Endothelial cell of umbilical vein (primary cell): ENCODE data around the gene ACP5. TPM values are rescaled to one million over a fixed set of nuclear protein-coding genes. Genes with fewer than 3 reads are reported as not detected.

Experiments
- BruUV-seq: library from RNA; stranded (reverse); fragments of 400-500 nt; replicated peaks from 2 replicates; lab custom pipeline; 2021; lab: Mats Ljungman, UMichigan
- CTCF ChIA-PET: fragments of 300-600, 350-600 bp; sonication (Branson Sonifier 250); formaldehyde crosslinking; loops from one replicate; lab custom pipeline; 2021; ENCODE audit warnings: antibody characterized with exemption, inconsistent platforms; lab: Charles Lee
- POLR2A ChIA-PET: fragments of 300-600, 350-600 bp; sonication (Branson Sonifier 250); formaldehyde crosslinking; loops from one replicate; lab custom pipeline; 2021; ENCODE audit warnings: antibody characterized with exemption, inconsistent platforms; lab: Charles Lee
- DNase-seq: peaks from one replicate; pipeline ENCODE4 v3.0.0-alpha.2; 2011; ENCODE audit warnings: low read depth, low spot score
- FAIRE-seq: peaks from 2 replicates; lab custom pipeline; 2011; peaks lifted over from hg19 to GRCh38; lab: Jason Lieb, UNC
- H2AFZ ChIP-seq: 2 replicates; pipeline ENCODE4 v1.6.0; 2012; ENCODE audit warnings: low read depth, low read length, control low read depth, inconsistent platforms
- H3K27ac ChIP-seq: 2 replicates; pipeline ENCODE4 v1.5.1; 2011; ENCODE audit warnings: low read depth, mild to moderate bottlenecking, control low read depth, low read length, moderate library complexity; ENCODE audit not compliant: insufficient read depth
- H3K27me3 ChIP-seq, 2 experiments: 2 replicates each; pipeline versions ENCODE4 v1.6.0 to v1.6.1; 2011; ENCODE audit warnings: low read length in 2 of 2, mixed read lengths in 1 of 2; ENCODE audit not compliant: control insufficient read depth in 2 of 2, insufficient read depth in 2 of 2
- H3K36me3 ChIP-seq, 2 experiments: 2 replicates in 1 of 2; 3 replicates in 1 of 2; pipeline ENCODE4 v1.5.1; 2011; ENCODE audit warnings: low read length in 2 of 2, mild to moderate bottlenecking in 1 of 2, moderate library complexity in 1 of 2; ENCODE audit not compliant: control insufficient read depth in 2 of 2, insufficient read depth in 2 of 2; ENCODE audit errors: extremely low read depth in 1 of 2
- H3K4me1 ChIP-seq: 3 replicates; pipeline ENCODE4 v1.5.1; 2011; ENCODE audit warnings: mild to moderate bottlenecking, low read length; ENCODE audit not compliant: control insufficient read depth, insufficient read depth; ENCODE audit errors: extremely low read depth
- H3K4me2 ChIP-seq: 2 replicates; pipeline ENCODE4 v1.6.1; 2011; ENCODE audit warnings: low read length, control low read depth, mixed read lengths; ENCODE audit not compliant: insufficient read depth
- H3K4me3 ChIP-seq, 3 experiments: fragments of 200-600 bp in 1 of 3; sonication (generic), shearing (Covaris generic) in 1 of 3; replicated peaks in 1 of 3; 2 replicates each; pipeline ENCODE4 v1.5.1; 2011 to 2016; ENCODE audit warnings: control low read depth in 3 of 3, low read length in 3 of 3, mild to moderate bottlenecking in 2 of 3, inconsistent platforms in 1 of 3, low read depth in 1 of 3, moderate library complexity in 1 of 3; ENCODE audit not compliant: insufficient read depth in 1 of 3
- H3K79me2 ChIP-seq: 2 replicates; pipeline ENCODE4 v1.6.0; 2012; ENCODE audit warnings: low read length, inconsistent platforms; ENCODE audit not compliant: control insufficient read depth, insufficient read depth
- H3K9ac ChIP-seq: replicated peaks from 2 replicates; pipeline ENCODE3; 2011; ENCODE audit warnings: low read length, control low read depth; ENCODE audit not compliant: insufficient read depth; ENCODE audit errors: extremely low read depth
- H3K9me1 ChIP-seq: replicated peaks from 3 replicates; pipeline ENCODE4 v1.6.0; 2011; ENCODE audit warnings: mild to moderate bottlenecking, low read length; ENCODE audit not compliant: control insufficient read depth, insufficient read depth; ENCODE audit errors: extremely low read depth
- H3K9me3 ChIP-seq: replicated peaks from 2 replicates; pipeline ENCODE4 v1.5.1; 2012; ENCODE audit warnings: low read length, inconsistent platforms; ENCODE audit not compliant: control insufficient read depth, insufficient read depth
- H4K20me1 ChIP-seq: replicated peaks from 2 replicates; pipeline ENCODE3; 2011; ENCODE audit warnings: mild to moderate bottlenecking, low read length; ENCODE audit not compliant: control insufficient read depth, insufficient read depth; ENCODE audit errors: extremely low read depth
- EZH2 ChIP-seq: IDR thresholded peaks from 2 replicates; pipeline ENCODE4 v1.6.1; 2012; ENCODE audit warnings: borderline replicate concordance, low read depth, mild to moderate bottlenecking, moderate library complexity, low read length, inconsistent platforms; ENCODE audit not compliant: severe bottlenecking
- FOS ChIP-seq: IDR thresholded peaks from 2 replicates; pipeline ENCODE4 v1.6.1; 2011; ENCODE audit warnings: mild to moderate bottlenecking, low read length, moderate library complexity, borderline replicate concordance; ENCODE audit not compliant: insufficient read depth
- GATA2 ChIP-seq: IDR thresholded peaks from 2 replicates; pipeline ENCODE4 v1.7.0; 2011; ENCODE audit warnings: low read depth, mild to moderate bottlenecking, moderate library complexity, mixed read lengths, low read length; ENCODE audit not compliant: insufficient read length, insufficient read depth
- JUN ChIP-seq: IDR thresholded peaks from 2 replicates; pipeline ENCODE4 v1.6.1; 2011; ENCODE audit warnings: borderline replicate concordance, low read depth; ENCODE audit not compliant: insufficient read length, insufficient read depth
- MYC ChIP-seq: IDR thresholded peaks from one replicate; pipeline ENCODE4 v1.6.1; 2011; ENCODE audit warnings: mild to moderate bottlenecking, low read depth, low read length
- POLR2A ChIP-seq: IDR thresholded peaks from 2 replicates; pipeline ENCODE4 v1.6.1; 2012; ENCODE audit warnings: low read depth, mild to moderate bottlenecking, control low read depth, low read length
- POLR2AphosphoS5 ChIP-seq: IDR thresholded peaks from 2 replicates; pipeline ENCODE4 v1.6.1; 2012; ENCODE audit warnings: low read depth, mild to moderate bottlenecking, control low read depth, low read length, moderate library complexity; ENCODE audit not compliant: insufficient read depth
- dilution Hi-C: fragments of 300-500 bp; cut with MboI; formaldehyde crosslinking; loops from one replicate; pipeline ENCODE4 v1.15.0; 2019; ENCODE audit warnings: low sequenced_read_pairs; ENCODE audit not compliant: extremely low pct_ligation_motif_present
- intact Hi-C: fragments of 100-400 bp; cut with micrococcal nuclease; formaldehyde crosslinking; loops from one replicate; pipeline ENCODE4 v1.10.0; 2022
- polyA plus RNA-seq, 4 experiments: library from polyadenylated mRNA; depleted of rRNA in 3 of 4; stranded (reverse) in 3 of 4; unstranded in 1 of 4; fragments of >200 nt; gene quantifications; 2 replicates each; pipeline versions ENCODE4 v1.2.1 to v1.2.3, GENCODE V29; 2011 to 2012; ENCODE audit warnings: missing spikeins in 1 of 4
- total RNA-seq: library from RNA; stranded (reverse); gene quantifications from 2 replicates; pipeline ENCODE4 v1.2.3, GENCODE V29; 2021
- TF ChIP-seq, protein P1 (sequence below), 2 donors: IDR thresholded peaks; 1 replicate in 1 of 2; 2 replicates in 1 of 2; pipeline ENCODE4 v1.5.1; 2011; ENCODE audit warnings: low read length in 2 of 2, mild to moderate bottlenecking in 2 of 2, moderate library complexity in 2 of 2, control low read depth in 1 of 2, inconsistent platforms in 1 of 2, low read depth in 1 of 2; ENCODE audit not compliant: insufficient read depth in 1 of 2; ENCODE audit errors: extremely low read depth in 1 of 2
- TF ChIP-seq, protein P2 (sequence below): IDR thresholded peaks from 2 replicates; pipeline ENCODE4 v1.6.1; 2011; ENCODE audit not compliant: insufficient read depth, insufficient read length

The ACP5 gene
- total and polyA plus RNA-seq, 2 donors (not counting 3 experiments of a cell fraction or from before 2014, with no cell fraction given), result 1.3 TPM; not detected in 1

DNA sequence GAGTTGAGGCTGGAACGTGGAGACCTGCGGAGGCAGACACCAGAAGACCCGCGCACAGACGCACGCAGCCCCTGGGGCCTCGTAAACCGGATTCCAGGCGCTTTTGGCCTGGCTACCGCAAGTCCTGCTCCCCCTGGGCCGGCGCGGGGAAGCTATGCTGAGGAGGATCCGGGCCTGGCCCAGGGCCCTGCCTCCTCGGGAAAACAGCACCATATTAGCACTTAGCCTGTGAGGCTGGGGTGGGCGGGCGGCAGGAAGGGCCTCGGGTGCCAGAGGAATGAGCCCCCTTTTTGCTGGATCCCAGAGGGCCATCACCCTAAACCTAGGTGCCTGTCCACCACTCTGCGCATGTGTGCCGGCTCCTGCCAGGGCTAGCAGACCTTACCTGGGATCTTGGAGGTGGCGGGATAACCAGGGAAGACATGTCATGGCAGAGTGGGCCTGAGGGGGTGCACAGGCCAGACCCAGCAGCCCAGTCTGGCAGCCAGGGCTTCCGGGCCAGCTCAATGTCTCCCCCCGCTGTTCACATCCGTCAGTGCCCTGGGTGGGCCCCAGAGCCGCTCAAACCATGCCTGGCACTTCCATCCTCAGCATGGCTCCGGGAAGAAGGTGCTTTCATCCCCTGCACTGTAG is 25.7 kb downstream of the ACP5 start:
- Histone ChIP-seq H3K27me3 (no peaks in the 10 kb centered on the region), H3K4me3 (no peak overlapping the region), H3K27ac (no peak overlapping the region), H3K79me2 (peaks cover 5% of the 10 kb centered on the region), H4K20me1 (no peaks in the 10 kb centered on the region), H3K36me3 (peaks cover 0 to 20% of the 10 kb centered on the region in 2 experiments), H3K9me3 (no peaks in the 10 kb centered on the region), H3K9ac (no peak overlapping the region), H2AFZ (no peak overlapping the region), H3K4me1 (no peaks in the 10 kb centered on the region), H3K4me2 (no peak overlapping the region), H3K9me1 (no peaks in the 10 kb centered on the region)
- no peak for FAIRE-seq
- intact Hi-C loops (no loop called here), dilution Hi-C loops (no loop called here)
- TF ChIP-seq EZH2, result no peak
- TF ChIP-seq, protein P1, sequence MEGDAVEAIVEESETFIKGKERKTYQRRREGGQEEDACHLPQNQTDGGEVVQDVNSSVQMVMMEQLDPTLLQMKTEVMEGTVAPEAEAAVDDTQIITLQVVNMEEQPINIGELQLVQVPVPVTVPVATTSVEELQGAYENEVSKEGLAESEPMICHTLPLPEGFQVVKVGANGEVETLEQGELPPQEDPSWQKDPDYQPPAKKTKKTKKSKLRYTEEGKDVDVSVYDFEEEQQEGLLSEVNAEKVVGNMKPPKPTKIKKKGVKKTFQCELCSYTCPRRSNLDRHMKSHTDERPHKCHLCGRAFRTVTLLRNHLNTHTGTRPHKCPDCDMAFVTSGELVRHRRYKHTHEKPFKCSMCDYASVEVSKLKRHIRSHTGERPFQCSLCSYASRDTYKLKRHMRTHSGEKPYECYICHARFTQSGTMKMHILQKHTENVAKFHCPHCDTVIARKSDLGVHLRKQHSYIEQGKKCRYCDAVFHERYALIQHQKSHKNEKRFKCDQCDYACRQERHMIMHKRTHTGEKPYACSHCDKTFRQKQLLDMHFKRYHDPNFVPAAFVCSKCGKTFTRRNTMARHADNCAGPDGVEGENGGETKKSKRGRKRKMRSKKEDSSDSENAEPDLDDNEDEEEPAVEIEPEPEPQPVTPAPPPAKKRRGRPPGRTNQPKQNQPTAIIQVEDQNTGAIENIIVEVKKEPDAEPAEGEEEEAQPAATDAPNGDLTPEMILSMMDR (IDR thresholded peaks at IDR 0.05; ENCODE audit: extremely low read depth in 1 of 2, insufficient read depth in 1 of 2, low read depth in 1 of 2, low read length in 2 of 2), result peak; percentile 28 to 53
- no peak for DNase-seq
- POLR2A ChIA-PET, result no interaction called here
- CTCF ChIA-PET, result interaction anchor here (0.6 to 1.6 kb wide), 4 partner anchors 10 to 258 kb away, joined by 3 to 5 read pairs (median 4); no protein-coding TSS in a partner anchor
- no TSS peak for BruUV-seq

DNA sequence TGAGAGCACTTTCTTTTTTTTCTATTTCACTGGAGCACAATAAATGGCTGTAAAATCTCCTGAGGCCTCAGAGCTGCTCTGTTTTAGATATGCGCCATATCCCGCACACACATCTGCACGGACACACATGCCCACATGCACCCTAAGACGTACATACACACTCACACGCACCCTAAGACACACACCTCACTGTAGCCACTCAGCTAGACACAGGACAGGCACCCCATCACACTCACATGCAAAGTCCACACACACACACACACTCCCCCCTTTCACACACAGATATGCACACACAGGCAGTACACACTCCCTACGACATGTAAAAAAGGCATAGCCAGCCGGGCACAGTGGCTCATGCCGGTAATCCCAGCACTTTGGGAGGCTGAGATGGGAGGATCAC is 27.2 kb downstream of the ACP5 start:
- no peak for DNase-seq

More for the DNA sequence above, 27.2 kb downstream of the ACP5 start:
- Histone ChIP-seq H3K36me3 (peaks cover 0 to 20% of the 10 kb centered on the region in 2 experiments), H3K27ac (no peak overlapping the region), H3K79me2 (no peaks in the 10 kb centered on the region), H3K4me1 (no peaks in the 10 kb centered on the region), H3K9ac (no peak overlapping the region), H3K27me3 (no peaks in the 10 kb centered on the region), H3K4me3 (no peak overlapping the region), H3K9me3 (no peaks in the 10 kb centered on the region), H4K20me1 (no peaks in the 10 kb centered on the region), H3K4me2 (no peak overlapping the region), H3K9me1 (no peaks in the 10 kb centered on the region), H2AFZ (no peak overlapping the region)
- no peak for TF ChIP-seq POLR2AphosphoS5
- TF ChIP-seq, protein P2, sequence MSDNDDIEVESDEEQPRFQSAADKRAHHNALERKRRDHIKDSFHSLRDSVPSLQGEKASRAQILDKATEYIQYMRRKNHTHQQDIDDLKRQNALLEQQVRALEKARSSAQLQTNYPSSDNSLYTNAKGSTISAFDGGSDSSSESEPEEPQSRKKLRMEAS, result no peak
- no peak for TF ChIP-seq GATA2
- TF ChIP-seq EZH2, result no peak
- TF ChIP-seq POLR2A, result no peak
- TF ChIP-seq MYC, result no peak
- no peak for TF ChIP-seq JUN
- TF ChIP-seq, protein P1 (IDR thresholded peaks at IDR 0.05; ENCODE audit: extremely low read depth in 1 of 2, insufficient read depth in 1 of 2, low read depth in 1 of 2, low read length in 2 of 2), result no peak
- TF ChIP-seq FOS, result no peak
- POLR2A ChIA-PET, result no interaction called here
- FAIRE-seq, result no peak
- CTCF ChIA-PET, result no interaction called here
- intact Hi-C loops, result no loop called here
- dilution Hi-C loops, result no loop called here
- no TSS peak for BruUV-seq
